ENCODE data around the gene SLC17A7. TPM values are rescaled to one million over a fixed set of nuclear protein-coding genes. Genes with fewer than 3 reads are reported as not detected.

SLC17A7 gene
- 0.22 and 0.26 TPM in 2 replicates for total RNA-seq

DNA sequence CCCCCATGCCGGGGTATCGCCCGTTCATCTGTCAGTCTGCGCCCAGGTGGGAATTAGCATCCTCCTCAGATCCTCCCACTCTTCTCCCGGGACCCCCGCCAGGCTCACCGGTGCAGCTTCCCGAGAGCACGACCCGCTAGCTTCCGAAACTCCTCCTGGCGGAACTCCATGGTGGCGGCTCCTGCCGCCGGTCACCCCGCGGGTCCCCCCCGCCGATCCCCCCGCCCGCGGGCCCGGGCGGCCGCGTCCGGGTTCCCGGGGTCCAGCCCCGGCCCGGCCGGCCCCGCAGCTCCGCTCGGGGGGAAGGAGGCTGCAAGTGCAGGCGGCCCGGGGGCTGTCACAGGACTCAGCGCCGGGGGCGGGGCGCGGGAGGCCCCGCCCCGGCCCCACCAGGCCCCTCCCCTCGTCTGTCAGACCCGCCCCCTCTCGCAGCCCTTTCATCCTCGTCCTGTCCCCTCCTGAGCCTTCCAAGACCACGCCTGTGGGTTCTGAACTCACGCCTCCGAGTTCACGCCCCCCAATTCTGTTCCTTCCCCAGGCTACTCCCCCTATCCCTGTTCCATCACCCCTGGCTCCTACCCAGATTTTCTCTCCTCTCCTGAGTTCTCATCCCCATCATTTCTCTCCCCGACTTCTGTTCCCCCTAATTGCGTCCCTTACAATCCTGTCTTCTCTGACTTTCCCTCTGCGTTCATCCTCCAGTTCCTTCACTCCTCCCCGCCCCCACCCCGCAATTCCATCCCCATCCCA lies at the start of gene SLC17A7:
Gene SLC17A7 (minus strand): TSS at position 318 of the 750 bp plus-strand sequence. CDS start 148 bp downstream, at position 170.

DNA sequence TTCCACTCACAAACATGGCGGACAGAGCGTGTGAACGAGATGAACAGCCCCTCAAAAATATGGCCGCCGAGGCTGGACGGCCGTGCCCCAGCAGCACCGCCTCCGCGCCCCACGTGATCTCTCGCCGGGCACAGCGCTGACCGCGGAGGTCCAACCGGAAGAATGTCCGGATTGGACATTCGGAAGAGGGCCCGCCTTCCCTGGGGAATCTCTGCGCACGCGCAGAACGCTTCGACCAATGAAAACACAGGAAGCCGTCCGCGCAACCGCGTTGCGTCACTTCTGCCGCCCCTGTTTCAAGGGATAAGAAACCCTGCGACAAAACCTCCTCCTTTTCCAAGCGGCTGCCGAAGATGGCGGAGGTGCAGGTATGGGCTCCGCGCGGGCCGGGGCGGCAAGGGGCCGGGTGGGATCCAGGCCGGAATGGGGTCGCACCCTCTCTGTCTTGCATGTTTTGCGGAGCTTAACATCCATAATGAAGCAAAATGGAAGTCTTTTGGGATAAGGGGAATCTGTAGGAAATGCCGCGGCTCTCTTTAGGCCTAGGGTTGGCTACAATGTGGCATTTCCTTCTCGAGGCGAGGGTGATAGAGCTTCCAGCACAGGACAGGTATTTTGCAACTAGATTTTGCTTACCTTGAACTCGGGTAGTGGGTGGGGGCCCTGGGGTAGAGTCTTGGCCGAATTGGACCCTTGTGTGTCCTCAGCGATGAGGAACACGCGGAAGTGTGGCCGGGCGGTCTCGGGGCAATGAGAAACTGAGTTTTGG lies 46.1 kb upstream of the SLC17A7 start, which contains the start of gene RPL13A:
Gene RPL13A (plus strand): TSS at position 332 of the 769 bp plus-strand sequence. CDS start 22 bp downstream, at position 354.

DNA sequence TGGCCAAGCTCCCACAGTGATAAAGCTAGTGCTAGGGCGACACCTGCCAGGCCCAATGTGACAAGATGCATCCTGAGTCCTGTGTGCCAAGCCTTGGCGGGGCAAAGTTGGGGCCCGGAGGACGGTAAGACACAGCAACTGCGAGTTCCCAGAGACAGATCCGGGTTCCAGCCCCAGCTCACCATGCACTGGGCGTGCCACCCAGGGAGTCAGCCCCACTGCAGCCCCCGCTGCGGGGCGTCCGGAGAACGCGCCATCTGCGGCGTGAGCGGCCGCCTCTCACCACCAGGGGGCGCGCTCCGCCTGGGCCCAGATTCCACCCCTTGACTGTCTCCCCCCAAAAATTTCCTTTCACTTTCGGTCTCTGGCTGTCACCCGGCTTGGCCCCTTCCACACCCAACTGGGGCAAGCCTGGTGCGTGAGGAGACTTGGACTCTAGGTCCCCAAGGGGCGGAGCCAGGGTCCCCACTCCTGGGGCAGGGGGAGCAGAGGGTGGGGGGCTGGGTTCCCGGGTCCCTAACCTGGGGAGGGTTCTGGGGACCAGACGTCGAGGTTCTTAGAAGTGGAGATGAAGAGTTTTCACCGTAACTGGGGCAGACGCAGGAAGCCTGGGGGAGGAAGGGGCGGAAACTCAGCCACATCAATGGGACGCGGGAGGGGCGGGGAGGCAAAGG lies 32.7 kb upstream of the SLC17A7 start, which contains the start of gene FLT3LG:
Gene FLT3LG (plus strand): TSS at position 348 of the 674 bp plus-strand sequence. CDS start 425 bp downstream, outside the sequence.

DNA sequence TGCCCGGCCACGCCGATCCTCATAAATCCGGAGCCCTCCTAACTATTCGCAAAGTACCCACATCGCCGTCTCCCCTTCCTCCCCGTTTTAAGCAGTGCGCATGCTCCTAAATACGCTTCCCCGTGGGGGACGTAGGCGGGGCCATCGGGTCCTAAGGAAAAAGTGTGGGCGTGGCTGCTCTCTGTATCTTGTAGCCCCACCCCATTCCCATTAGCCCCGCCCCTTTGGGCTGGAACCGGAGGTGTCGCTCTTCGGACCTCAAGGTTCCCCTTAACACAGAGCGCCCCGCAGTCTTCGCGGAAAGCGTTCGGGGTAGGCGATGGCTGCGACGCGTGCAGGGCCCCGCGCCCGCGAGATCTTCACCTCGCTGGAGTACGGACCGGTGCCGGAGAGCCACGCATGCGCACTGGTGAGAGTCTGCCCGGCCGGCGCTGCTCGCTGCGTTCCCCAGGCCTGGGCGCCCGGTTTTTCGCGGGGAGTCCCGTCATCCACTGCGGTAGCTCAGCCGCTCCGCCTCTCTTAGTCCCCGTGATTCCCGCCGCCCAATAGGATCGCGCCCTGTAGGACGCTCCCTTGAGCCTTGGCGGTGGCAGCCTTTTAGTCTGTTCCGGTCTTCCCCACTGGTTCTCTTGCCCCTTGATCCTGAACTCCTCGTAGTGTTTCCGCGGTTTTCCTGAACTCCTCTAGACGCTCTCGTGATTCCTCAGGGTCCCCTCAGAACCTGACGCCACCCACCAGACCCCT lies 11.9 kb upstream of the SLC17A7 start, which contains the start of gene ALDH16A1:
Gene ALDH16A1 (plus strand): TSS at position 213 of the 744 bp plus-strand sequence. CDS start 107 bp downstream, at position 320.

DNA sequence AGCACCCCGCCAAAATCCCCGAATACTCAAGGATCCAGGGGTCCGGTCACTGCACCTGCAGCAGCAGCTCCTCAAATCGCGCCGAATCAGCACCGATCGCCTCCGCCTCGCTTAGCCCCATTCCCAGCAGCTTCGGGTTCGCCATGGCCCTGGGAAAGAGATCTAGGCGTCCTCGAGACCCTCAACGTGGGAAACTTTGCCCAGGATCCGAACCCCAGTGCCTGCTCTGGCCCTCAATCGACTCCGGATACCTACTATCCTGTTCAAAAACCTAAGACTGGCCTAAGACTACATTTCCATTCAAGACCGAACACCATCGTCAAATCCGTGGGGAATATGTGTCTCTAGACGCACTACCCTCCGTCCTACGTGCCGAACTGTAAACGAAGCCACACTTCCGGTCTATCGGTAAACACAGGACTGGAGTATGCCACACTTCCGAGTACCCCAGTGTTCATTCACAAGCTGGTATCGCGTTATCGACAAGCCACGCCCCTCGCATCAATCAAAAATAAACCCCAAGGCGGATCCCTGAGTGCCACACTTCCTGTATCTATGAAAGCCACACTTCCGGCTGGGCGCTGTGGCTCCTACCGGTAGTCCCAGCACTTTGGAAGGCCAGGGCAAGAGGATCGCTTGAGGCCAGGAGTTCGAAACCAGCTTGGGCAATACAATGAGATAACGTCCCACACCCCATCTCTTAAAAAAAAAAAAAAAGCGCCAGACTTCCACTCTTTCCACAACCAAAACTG lies 10.3 kb upstream of the SLC17A7 start, which contains the start of gene PIH1D1:
Gene PIH1D1 (minus strand): TSS at position 385 of the 752 bp plus-strand sequence. CDS start 240 bp downstream, at position 145.

DNA sequence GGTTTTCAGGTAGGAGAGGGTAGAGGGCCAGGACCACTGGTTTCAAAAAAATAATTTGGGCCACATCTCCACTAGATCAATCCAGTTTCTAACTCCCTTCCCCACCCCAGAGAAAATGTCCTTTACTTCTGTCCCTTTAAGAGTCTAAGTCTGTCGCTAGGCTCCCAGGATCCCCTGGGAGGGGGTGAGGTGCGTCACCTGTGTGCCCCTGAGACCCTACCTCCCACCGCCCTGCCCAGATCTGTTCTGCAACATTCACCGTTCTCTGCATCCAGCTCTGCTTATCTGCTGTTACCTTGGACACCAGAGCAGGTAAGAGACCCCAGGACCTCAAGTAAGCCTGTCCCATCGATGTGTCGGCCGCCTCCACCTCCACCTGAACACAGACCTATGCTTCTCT lies 16.1 kb downstream of the SLC17A7 start, which contains the start of gene GFY:
Gene GFY (plus strand): TSS at position 211 of the 400 bp plus-strand sequence. CDS start 1,043 bp downstream, outside the sequence.

DNA sequence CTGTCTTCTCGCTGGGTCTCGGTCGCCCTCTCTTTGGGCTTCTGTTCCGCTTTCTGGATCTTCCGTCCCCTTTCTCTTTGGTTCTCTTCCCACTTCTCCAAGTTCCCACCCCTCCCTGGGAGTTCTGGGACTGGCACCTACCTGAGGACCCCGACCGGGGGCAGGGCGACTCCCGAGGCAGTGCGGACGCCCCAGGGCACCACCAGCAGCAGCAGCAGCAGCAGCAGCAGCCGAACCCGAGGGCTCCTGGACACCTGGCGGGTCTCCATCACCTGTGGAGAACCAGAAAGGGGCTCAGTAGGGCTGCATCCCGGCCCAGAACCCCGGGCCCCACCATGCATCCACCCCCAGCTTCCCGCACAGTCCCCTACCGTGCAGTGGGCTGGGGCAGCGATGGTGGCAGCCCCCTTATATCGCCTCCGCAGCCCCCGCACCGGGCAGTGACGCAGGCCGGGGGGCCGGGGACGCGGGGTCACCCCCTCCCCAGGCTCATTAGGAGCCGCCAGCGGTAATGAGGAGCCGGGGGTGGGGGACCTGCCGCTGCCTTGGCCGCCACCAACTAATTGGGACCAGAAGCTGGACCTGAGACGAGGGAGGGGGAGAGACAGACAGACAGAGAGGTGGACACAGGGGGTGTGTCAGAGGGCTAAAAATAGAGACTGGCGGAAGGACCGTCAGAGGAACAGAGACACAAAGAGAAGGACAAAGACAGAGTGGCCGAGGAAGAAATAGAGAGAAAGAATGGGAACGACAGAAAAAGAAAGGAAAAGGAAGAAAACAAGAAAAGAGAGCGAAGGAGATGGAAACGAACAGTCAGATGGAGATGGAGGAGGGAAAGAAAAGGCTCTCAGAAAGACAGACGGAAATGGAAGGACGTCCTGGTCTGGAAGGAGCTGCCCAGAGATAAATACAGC lies 18.0 kb downstream of the SLC17A7 start, which contains the start of gene PTH2:
Gene PTH2 (minus strand): TSS at position 371 of the 914 bp plus-strand sequence. CDS start 102 bp downstream, at position 269.

DNA sequence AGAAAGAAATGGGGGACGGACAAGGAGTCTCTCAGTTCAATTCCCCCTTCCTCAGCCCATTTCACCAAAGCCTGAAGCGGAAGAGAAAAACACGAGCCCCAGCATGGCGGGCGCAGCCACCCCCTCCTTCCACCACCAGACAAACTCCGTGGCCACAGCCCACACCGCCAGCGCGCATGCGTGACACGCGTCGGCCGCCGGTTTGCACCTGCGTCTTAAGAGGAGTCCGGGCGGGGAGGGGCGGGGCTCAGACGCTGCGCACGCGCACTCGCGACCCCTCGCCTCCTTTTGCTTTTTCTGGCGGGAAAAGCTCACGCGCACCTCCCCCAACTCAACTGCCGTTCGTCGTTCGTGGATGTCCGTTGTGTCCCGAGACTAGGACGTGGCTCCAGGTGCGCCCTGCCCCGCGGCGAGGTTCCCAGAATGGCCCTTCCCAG lies 53.4 kb downstream of the SLC17A7 start, which contains the start of gene KASH5:
Gene KASH5 (plus strand): TSS at position 314 of the 437 bp plus-strand sequence. CDS start 2,635 bp downstream, outside the sequence.

Other genes with a start within 250 kb of the SLC17A7 start
- gene SLC6A16, start 116.3 kb downstream of the SLC17A7 start, total RNA-seq: 0.43 and 0.52 TPM in 2 replicates
- gene CD37, start 106.1 kb downstream of the SLC17A7 start, total RNA-seq: not detected in 2 replicates
- 61.4 and 79.1 TPM in 2 replicates for gene TEAD2, start 79.1 kb downstream of the SLC17A7 start, total RNA-seq
- 0.34 and 0.43 TPM in 2 replicates for gene DKKL1, start 77.7 kb downstream of the SLC17A7 start, total RNA-seq
- gene KASH5, start 53.3 kb downstream of the SLC17A7 start, total RNA-seq: not detected in 2 replicates
- gene PTH2, start 18.1 kb downstream of the SLC17A7 start, total RNA-seq: not detected in 2 replicates
- gene GFY, start 16.1 kb downstream of the SLC17A7 start, total RNA-seq: not detected in 2 replicates
- 141 and 154 TPM in 2 replicates for gene PIH1D1, start 10.3 kb upstream of the SLC17A7 start, total RNA-seq
- 54.6 and 58.0 TPM in 2 replicates for gene ALDH16A1, start 11.7 kb upstream of the SLC17A7 start, total RNA-seq
- 0.60 and 1.4 TPM in 2 replicates for gene FLT3LG, start 32.7 kb upstream of the SLC17A7 start, total RNA-seq
- 4,546 and 5,479 TPM in 2 replicates for gene RPL13A, start 46.1 kb upstream of the SLC17A7 start, total RNA-seq
- 2,954 and 3,854 TPM in 2 replicates for gene RPS11, start 54.9 kb upstream of the SLC17A7 start, total RNA-seq
- gene FCGRT, start 71.1 kb upstream of the SLC17A7 start, total RNA-seq: 152 and 195 TPM in 2 replicates
- 3.7 and 7.8 TPM in 2 replicates for gene RCN3, start 86.5 kb upstream of the SLC17A7 start, total RNA-seq
- 83.2 and 95.1 TPM in 2 replicates for gene NOSIP, start 139.0 kb upstream of the SLC17A7 start, total RNA-seq
- gene PRRG2, start 139.8 kb upstream of the SLC17A7 start, total RNA-seq: 9.0 and 12.1 TPM in 2 replicates
- gene PRR12, start 149.7 kb upstream of the SLC17A7 start, total RNA-seq: 1.0 and 1.6 TPM in 2 replicates
- 13.0 and 20.7 TPM in 2 replicates for gene RRAS, start 198.6 kb upstream of the SLC17A7 start, total RNA-seq
- gene SCAF1, start 200.7 kb upstream of the SLC17A7 start, total RNA-seq: 4.3 and 4.9 TPM in 2 replicates
- gene IRF3, start 224.3 kb upstream of the SLC17A7 start, total RNA-seq: 28.6 and 36.0 TPM in 2 replicates
- gene BCL2L12, start 224.4 kb upstream of the SLC17A7 start, total RNA-seq: 2.6 and 3.4 TPM in 2 replicates
- gene PRMT1, start 235.7 kb upstream of the SLC17A7 start, total RNA-seq: 308 and 326 TPM in 2 replicates
- gene ADM5, start 248.1 kb upstream of the SLC17A7 start, total RNA-seq: 0.22 and 0.52 TPM in 2 replicates
- gene CPT1C, start 249.6 kb upstream of the SLC17A7 start, total RNA-seq: 11.8 and 12.5 TPM in 2 replicates

Measured in dermis lymphatic vessel endothelial cell (primary cell).